Measurements from ENCODE around the gene SLC6A13. TPM values are rescaled to one million over a fixed set of nuclear protein-coding genes. Genes with fewer than 3 reads are reported as not detected.

SLC6A13 gene
- total and polyA plus RNA-seq, 2 of the 8 experiments (the other 6 are each of a cell fraction or from before 2014, with no cell fraction given), result 0.03 TPM; not detected in 1

DNA sequence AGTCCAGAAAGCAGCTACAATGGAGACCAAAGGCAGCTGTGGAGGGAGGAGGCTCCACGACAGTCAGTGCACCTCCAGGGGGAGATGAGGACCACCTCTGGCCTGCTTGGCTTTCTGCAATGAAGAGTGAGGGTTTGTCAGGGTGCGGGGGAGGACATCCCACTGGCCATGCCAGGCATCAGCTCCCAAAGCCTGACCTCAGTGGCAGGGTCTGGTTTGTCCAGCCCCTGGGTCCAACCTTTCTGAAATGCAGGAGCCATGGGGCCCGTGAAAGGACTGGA, 83.9 kb downstream of the SLC6A13 start:
- Histone ChIP-seq H4K8ac (ENCODE audit: extremely low read depth, insufficient read depth, low read length) (no peak overlapping the region), H2AK5ac (ENCODE audit: low read depth, low read length) (no peak overlapping the region), H4K20me1 (replicated peaks in 1 of 2; ENCODE audit: control insufficient read depth in 1 of 2, insufficient read depth in 2 of 2, low read length in 2 of 2) (no peaks in the 10 kb centered on the region), H3K4me2 (ENCODE audit: insufficient read depth in 1 of 2, low read depth in 2 of 2, low read length in 2 of 2) (no peak overlapping the region), H3K79me1 (ENCODE audit: low read depth, low read length) (no peaks in the 10 kb centered on the region), H3K23me2 (ENCODE audit: low read depth, low read length) (no peaks in the 10 kb centered on the region), H3K9ac (replicated peaks in 1 of 4; ENCODE audit: extremely low read depth in 1 of 4, low read depth in 3 of 4, low read length in 3 of 4) (no peak overlapping the region), H3K27ac (ENCODE audit: low read depth, low read length) (no peak overlapping the region), H2BK5ac (ENCODE audit: low read depth, low read length) (no peak overlapping the region), H2BK15ac (ENCODE audit: low read length) (peak overlapping the region; percentile 92; the same call in 1 of the 2 replicates), H2BK20ac (ENCODE audit: low read length) (no peak overlapping the region), H3K4me1 (replicated peaks in 1 of 4; ENCODE audit: control insufficient read depth in 3 of 4, insufficient read depth in 4 of 4, low read length in 3 of 4) (peaks cover 0 to 12% (median 7%) of the 10 kb centered on the region in 4 experiments; a peak in 6 of 7 replicates), H3K4ac (replicated peaks; ENCODE audit: insufficient read length, low read depth, low read length) (no peak overlapping the region), H3K23ac (ENCODE audit: insufficient read length) (no peak overlapping the region), H2AFZ (ENCODE audit: low read length) (no peak overlapping the region), H4K91ac (replicated peaks; ENCODE audit: insufficient read length, low read length) (no peak overlapping the region), H2BK12ac (ENCODE audit: low read depth, low read length) (no peak overlapping the region; the same call in 1 of the 2 replicates), H3K18ac (ENCODE audit: extremely low read depth, low read length) (peak overlapping the region; percentile 52; the same call in 1 of the 2 replicates), H2BK120ac (replicated peaks; ENCODE audit: low read depth, low read length) (no peak overlapping the region), H4K5ac (ENCODE audit: insufficient read length, low read depth, low read length) (no peak overlapping the region), H3K79me2 (ENCODE audit: control insufficient read depth in 1 of 2, insufficient read depth in 2 of 2, low read length in 2 of 2) (no peaks in the 10 kb centered on the region), H3K36me3 (ENCODE audit: control insufficient read depth in 2 of 4, insufficient read depth in 4 of 4, low read length in 3 of 4) (no peaks in the 10 kb centered on the region), H3K4me3 (ENCODE audit: extremely low read depth in 1 of 4, insufficient read depth in 2 of 4, low read depth in 3 of 4, low read length in 4 of 4) (no peak overlapping the region), H3K14ac (ENCODE audit: insufficient read length) (no peak overlapping the region), H3K27me3 (replicated peaks in 1 of 4; ENCODE audit: control insufficient read depth in 3 of 4, extremely low read depth in 1 of 4, insufficient read depth in 3 of 4, low read length in 3 of 4) (no peaks in the 10 kb centered on the region; a peak in 1 of 7 replicates), H3K56ac (replicated peaks; ENCODE audit: insufficient read length, low read depth, low read length) (no peak overlapping the region), H3K9me3 (ENCODE audit: insufficient read depth in 2 of 2, low read depth in 1 of 2, low read length in 1 of 2) (no peaks in the 10 kb centered on the region)
- POLR2A ChIA-PET (ENCODE audit: partially characterized antibody), result interaction anchor here (1.1 to 1.6 kb wide), 6 partner anchors 9 to 52 kb away, joined by 3 to 6 read pairs (median 3); no protein-coding TSS in a partner anchor
- CTCF ChIA-PET (ENCODE audit: partially characterized antibody), result interaction anchor here (0.8 to 5.8 kb wide), 7 partner anchors 9 to 54 kb away, joined by 3 to 60 read pairs (median 10); no protein-coding TSS in a partner anchor
- WGBS, 2 experiments (ENCODE audit: extremely low coverage in 1 of 2, insufficient coverage in 1 of 2, insufficient read length in 1 of 2, insufficient replicate concordance in 2 of 2, low coverage in 1 of 2, low lambda C conversion rate in 2 of 2, missing lambda C conversion rate in 1 of 2), result 94% methylated on average over 3 of the region's 3 CpGs; no CpG with 5 or more reads in 1 of the 2 experiments
- FAIRE-seq (no peak), DNase-seq (ENCODE audit: low read depth in 1 of 2, low spot score in 2 of 2) (no peak)
- TF ChIP-seq SAP30 (IDR thresholded peaks at IDR 0.05; ENCODE audit: insufficient read depth, insufficient replicate concordance, low read length), result no peak
- TF ChIP-seq RNF2 (IDR thresholded peaks at IDR 0.05; ENCODE audit: borderline replicate concordance, low read depth, low read length, missing control alignments, poor library complexity, severe bottlenecking), result no peak
- TF ChIP-seq, protein P1, sequence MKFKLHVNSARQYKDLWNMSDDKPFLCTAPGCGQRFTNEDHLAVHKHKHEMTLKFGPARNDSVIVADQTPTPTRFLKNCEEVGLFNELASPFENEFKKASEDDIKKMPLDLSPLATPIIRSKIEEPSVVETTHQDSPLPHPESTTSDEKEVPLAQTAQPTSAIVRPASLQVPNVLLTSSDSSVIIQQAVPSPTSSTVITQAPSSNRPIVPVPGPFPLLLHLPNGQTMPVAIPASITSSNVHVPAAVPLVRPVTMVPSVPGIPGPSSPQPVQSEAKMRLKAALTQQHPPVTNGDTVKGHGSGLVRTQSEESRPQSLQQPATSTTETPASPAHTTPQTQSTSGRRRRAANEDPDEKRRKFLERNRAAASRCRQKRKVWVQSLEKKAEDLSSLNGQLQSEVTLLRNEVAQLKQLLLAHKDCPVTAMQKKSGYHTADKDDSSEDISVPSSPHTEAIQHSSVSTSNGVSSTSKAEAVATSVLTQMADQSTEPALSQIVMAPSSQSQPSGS (IDR thresholded peaks at IDR 0.05; ENCODE audit: low read length), result no peak
- TF ChIP-seq CTBP2 (IDR thresholded peaks at IDR 0.05; ENCODE audit: borderline replicate concordance, insufficient read depth, insufficient read length, low read length), result no peak
- no peak for TF ChIP-seq SP1 (IDR thresholded peaks at IDR 0.05; ENCODE audit: low read depth, low read length)
- no peak for TF ChIP-seq KDM4A (IDR thresholded peaks at IDR 0.05; ENCODE audit: low read depth, low read length, severe bottlenecking)
- no peak for TF ChIP-seq FOSL1 (IDR thresholded peaks at IDR 0.05; ENCODE audit: insufficient read depth, low read depth, low read length)
- no peak for TF ChIP-seq HDAC6 (IDR thresholded peaks at IDR 0.05; ENCODE audit: low read depth, low read length)
